Skeletal muscle tissue (tissue), 4 donors: ENCODE measurements around the gene RPL41. TPM values are rescaled to one million over a fixed set of nuclear protein-coding genes. Genes with fewer than 3 reads are reported as not detected.

Experiments used
- H3K27ac ChIP-seq: one replicate; pipeline ENCODE4 v1.7.0; 2013; ENCODE audit warnings: mild to moderate bottlenecking, low read depth, low read length, inconsistent platforms
- H3K27me3 ChIP-seq, 3 donors: one replicate each; pipeline ENCODE4 v1.7.0; 2013; ENCODE audit warnings: low read length in 3 of 3; ENCODE audit not compliant: control insufficient read depth in 3 of 3, insufficient read depth in 3 of 3
- H3K36me3 ChIP-seq, 3 donors: one replicate each; pipeline ENCODE4 v1.7.0; 2013; ENCODE audit warnings: low read length in 3 of 3; ENCODE audit not compliant: control insufficient read depth in 3 of 3, insufficient read depth in 3 of 3
- H3K4me1 ChIP-seq, 3 donors: one replicate each; pipeline ENCODE4 v1.7.0; 2013; ENCODE audit warnings: low read length in 3 of 3, mild to moderate bottlenecking in 3 of 3; ENCODE audit not compliant: control insufficient read depth in 3 of 3, insufficient read depth in 3 of 3
- H3K4me3 ChIP-seq, 3 donors: one replicate each; pipeline ENCODE4 v1.7.0; 2013; ENCODE audit warnings: low read length in 3 of 3
- H3K9ac ChIP-seq, 3 donors: one replicate each; pipeline ENCODE4 v1.7.0; 2013; ENCODE audit warnings: low read length in 3 of 3, mild to moderate bottlenecking in 3 of 3, moderate library complexity in 2 of 3, low read depth in 1 of 3
- H3K9me3 ChIP-seq, 3 donors: one replicate each; pipeline ENCODE4 v1.7.0; 2013; ENCODE audit warnings: low read length in 3 of 3; ENCODE audit not compliant: control insufficient read depth in 3 of 3
- total RNA-seq: library from RNA; depleted of rRNA; stranded (reverse); fragments of >200 nt; gene quantifications from one replicate; pipeline ENCODE4 v1.2.3, GENCODE V29; 2014
- donor health status: Osteomylitis.

RPL41 gene
- total RNA-seq, 1 donor from 2014 or later = 4,392 TPM

DNA sequence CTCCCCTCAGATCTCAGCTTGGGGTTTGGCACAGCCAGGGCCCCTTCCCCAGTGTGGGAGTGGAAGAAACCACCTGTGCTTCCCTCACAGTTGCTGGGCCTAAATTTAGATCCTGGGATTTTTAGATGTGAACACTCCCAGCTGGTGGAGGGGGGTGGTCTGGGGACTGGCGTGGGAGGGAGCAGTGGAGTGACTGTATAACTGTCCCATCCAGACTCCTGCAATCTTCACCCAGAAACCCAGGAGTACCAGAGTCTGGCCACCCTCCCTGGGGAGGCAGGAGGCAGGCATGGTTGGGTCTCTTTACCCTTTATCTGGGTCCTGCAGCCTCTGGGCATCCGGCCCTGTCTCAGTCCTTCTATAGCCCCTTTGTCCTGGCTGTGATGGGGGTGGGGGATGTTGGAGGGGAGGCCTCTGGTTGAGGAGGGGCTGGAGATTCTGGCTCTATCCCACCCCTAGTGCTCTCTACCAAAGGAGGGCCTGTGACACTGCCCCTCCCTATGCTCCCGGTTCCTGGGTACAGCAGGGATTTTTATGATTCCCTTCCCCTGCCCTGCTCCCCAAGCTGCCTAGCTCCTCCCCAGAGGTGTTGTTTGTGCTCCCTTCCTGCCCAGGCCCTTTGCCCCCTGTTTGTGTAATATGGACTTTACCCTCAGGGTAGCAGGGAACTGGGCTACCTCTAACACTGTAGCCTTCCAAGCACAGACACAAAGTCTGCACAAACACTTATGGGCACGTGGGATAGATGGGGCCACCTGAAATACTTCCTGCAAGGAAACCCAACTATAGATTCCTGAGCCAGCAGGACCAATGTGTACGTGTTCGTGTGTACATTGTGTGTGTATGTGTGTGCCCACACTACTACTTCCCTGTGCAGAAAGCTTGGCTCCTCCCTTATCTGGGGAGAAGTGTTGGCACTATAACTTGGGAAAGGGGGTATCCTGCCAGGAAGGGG is 34.8 kb upstream of the RPL41 start:
- no peaks in the 10 kb centered on the region for H3K36me3 ChIP-seq
- H3K4me3 ChIP-seq = peak overlapping the region in 1 of 3 donors; percentile 36
- H3K9ac ChIP-seq = peak overlapping the region in 1 of 3 donors; percentile 32
- H3K9me3 ChIP-seq = no peaks in the 10 kb centered on the region
- peaks cover 12 to 16% (median 15%) of the 10 kb centered on the region in 3 donors for H3K4me1 ChIP-seq
- H3K27ac ChIP-seq = peak overlapping the region; percentile 74
- peaks cover 11 to 17% (median 14%) of the 10 kb centered on the region in 3 donors for H3K27me3 ChIP-seq

DNA sequence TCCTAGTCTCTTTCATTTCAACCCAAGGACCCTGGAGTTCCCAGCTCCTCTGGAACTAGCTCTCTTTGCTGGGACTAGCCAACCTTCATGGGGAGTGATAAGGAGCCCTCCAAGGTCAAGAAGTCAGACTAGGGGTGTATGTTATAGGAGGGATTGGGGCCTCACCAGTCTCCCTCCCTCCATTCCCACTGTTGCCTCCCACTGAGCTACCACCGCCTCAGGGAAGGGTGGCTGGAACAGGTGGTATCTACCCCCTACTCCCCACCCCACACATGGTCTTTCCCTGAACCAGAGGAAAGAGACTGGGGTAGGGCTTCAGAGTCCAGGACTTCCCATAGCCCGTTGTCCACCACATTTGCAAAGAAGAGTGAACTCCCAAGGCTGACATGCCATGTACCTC is 34.1 kb upstream of the RPL41 start:
- Histone ChIP-seq H3K4me1 (peaks cover 12 to 18% (median 15%) of the 10 kb centered on the region in 3 donors), H3K27ac (no peak overlapping the region), H3K9ac (no peak overlapping the region), H3K27me3 (peaks cover 11 to 14% (median 14%) of the 10 kb centered on the region in 3 donors), H3K4me3 (no peak overlapping the region), H3K9me3 (no peaks in the 10 kb centered on the region), H3K36me3 (no peaks in the 10 kb centered on the region)

DNA sequence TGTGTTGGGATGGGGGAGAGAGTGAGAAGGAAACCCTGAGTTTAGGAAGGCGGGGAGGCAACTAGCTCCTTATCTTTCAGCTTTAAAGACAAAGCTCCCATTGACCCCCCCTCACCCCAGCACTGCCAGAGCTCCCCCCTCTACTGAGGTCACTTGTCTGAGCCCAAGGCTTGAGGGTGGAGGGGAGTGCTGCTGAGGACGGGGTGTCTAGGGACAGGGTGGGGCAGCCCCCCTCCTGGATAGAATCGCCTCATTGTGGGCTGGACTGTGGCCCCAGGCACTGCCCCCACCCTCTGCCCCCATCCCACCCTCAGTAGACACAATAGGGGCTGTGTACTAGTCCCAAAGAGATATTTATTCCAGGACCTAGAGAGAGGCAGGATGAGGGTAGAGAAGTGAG is 33.5 kb upstream of the RPL41 start:
- H3K9ac ChIP-seq = no peak overlapping the region
- H3K4me1 ChIP-seq = peaks cover 12 to 19% (median 15%) of the 10 kb centered on the region in 3 donors
- H3K4me3 ChIP-seq = no peak overlapping the region
- H3K27ac ChIP-seq = no peak overlapping the region
- no peaks in the 10 kb centered on the region for H3K9me3 ChIP-seq
- H3K27me3 ChIP-seq = peaks cover 11 to 14% (median 14%) of the 10 kb centered on the region in 3 donors
- H3K36me3 ChIP-seq = no peaks in the 10 kb centered on the region

DNA sequence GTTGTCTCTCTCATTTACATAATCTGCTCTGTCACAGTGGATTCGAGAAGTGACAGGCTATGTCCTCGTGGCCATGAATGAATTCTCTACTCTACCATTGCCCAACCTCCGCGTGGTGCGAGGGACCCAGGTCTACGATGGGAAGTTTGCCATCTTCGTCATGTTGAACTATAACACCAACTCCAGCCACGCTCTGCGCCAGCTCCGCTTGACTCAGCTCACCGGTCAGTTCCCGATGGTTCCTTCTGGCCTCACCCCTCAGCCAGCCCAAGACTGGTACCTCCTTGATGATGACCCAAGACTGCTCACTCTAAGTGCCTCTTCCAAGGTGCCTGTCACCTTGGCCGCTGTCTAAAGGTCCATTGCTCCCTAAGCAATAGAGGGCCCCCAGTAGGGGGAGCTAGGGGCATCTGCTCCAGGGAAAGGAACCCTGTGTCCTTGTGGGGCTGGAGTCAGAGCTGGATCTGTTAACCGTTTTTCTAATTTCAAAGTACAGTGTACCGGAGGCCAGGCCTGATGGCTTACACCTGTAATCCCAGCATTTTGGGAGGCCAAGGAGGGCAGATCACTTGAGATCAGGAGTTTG is 31.4 kb upstream of the RPL41 start:
- H3K36me3 ChIP-seq = no peaks in the 10 kb centered on the region
- no peak overlapping the region for H3K4me3 ChIP-seq
- H3K27ac ChIP-seq = no peak overlapping the region
- no peaks in the 10 kb centered on the region for H3K9me3 ChIP-seq
- H3K27me3 ChIP-seq = peaks cover 10 to 11% (median 10%) of the 10 kb centered on the region in 3 donors
- no peak overlapping the region for H3K9ac ChIP-seq
- peaks cover 2 to 6% (median 5%) of the 10 kb centered on the region in 3 donors for H3K4me1 ChIP-seq

DNA sequence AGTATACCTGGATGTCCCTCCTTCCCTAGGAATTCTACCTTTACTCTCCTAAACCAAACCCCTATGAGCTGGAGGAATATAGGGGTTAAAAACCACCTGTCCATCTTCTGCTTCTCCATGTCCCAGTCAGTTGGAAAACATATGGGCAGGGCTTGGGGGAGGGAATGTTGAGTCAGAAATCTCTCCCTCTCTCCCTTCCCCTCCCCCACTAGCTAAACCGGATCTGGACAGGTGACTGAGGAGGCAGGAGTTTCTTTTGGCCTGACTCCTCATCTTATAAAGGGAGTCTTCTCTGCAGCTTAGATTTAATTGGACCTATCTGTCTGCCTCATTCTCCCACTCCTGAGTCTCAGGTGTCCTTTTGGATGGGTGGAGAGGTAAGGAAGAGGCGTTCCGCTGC is 30.3 kb upstream of the RPL41 start:
- H3K4me3 ChIP-seq = no peak overlapping the region
- H3K9me3 ChIP-seq = no peaks in the 10 kb centered on the region
- peaks cover 1 to 4% (median 3%) of the 10 kb centered on the region in 3 donors for H3K27me3 ChIP-seq
- no peak overlapping the region for H3K27ac ChIP-seq
- no peaks in the 10 kb centered on the region for H3K36me3 ChIP-seq
- H3K4me1 ChIP-seq = peaks cover 0 to 3% (median 0%) of the 10 kb centered on the region in 3 donors
- no peak overlapping the region for H3K9ac ChIP-seq

DNA sequence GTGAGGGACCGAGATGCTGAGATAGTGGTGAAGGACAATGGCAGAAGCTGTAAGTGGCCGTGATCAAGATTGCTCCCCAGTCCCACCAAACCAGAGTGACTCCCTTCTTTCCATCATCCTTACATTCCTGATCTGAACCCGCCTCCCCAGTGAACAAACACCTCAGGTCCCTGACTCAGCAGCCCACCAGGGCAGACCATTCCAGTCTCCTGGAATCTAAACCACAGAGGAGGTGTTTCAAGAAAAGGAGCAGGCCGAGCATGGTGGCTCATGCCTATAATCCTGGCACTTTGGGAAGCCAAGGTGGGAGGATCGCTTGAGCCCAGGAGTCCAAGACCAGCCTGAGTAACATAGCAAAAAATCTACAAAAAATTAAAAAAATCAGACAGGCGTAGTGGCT is 29.8 kb upstream of the RPL41 start:
- H3K9me3 ChIP-seq = no peaks in the 10 kb centered on the region
- no peak overlapping the region for H3K9ac ChIP-seq
- no peak overlapping the region for H3K4me3 ChIP-seq
- peaks cover 0 to 2% (median 0%) of the 10 kb centered on the region in 3 donors for H3K27me3 ChIP-seq
- no peaks in the 10 kb centered on the region for H3K36me3 ChIP-seq
- peaks cover 0 to 3% (median 0%) of the 10 kb centered on the region in 3 donors for H3K4me1 ChIP-seq
- H3K27ac ChIP-seq = no peak overlapping the region

DNA sequence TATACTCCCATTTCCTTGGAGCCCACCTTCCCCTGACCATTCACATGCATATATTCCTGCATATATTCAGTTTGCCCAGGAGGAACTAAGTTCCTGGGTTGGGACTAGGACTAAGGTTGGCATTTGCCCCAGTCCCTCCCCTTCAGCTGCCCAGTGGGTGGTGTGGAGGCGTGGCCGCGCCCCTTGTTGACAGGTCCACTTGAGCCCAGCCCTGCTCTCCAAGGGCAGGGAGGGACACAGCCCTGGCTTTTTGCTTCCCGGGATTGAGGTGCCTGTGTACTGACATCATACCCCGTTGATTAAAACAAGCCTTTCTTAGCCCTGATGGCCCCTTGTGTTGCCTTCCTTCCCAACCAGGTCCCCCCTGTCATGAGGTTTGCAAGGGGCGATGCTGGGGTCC is 29.2 kb upstream of the RPL41 start:
- Histone ChIP-seq H3K4me3 (no peak overlapping the region), H3K9me3 (no peaks in the 10 kb centered on the region), H3K27ac (no peak overlapping the region), H3K9ac (no peak overlapping the region), H3K4me1 (peaks cover 0 to 3% (median 0%) of the 10 kb centered on the region in 3 donors), H3K27me3 (no peaks in the 10 kb centered on the region), H3K36me3 (no peaks in the 10 kb centered on the region)

DNA sequence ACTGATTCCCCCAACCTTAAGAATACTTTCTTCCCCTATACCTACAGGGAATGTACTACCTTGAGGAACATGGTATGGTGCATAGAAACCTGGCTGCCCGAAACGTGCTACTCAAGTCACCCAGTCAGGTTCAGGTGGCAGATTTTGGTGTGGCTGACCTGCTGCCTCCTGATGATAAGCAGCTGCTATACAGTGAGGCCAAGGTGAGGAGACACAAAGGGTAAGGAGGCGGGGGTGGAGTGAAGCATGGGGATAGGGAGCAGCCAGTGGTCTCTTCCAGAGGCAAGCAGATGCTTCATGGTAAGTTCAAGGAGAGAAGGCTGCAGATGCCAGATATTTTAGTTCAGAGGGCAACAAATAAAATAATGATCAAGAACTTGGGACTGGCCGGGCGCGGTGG is 18.7 kb upstream of the RPL41 start:
- H3K9ac ChIP-seq = no peak overlapping the region
- no peaks in the 10 kb centered on the region for H3K9me3 ChIP-seq
- H3K27me3 ChIP-seq = peaks cover 0 to 3% (median 0%) of the 10 kb centered on the region in 3 donors
- peaks cover 0 to under 1% (median 0%) of the 10 kb centered on the region in 3 donors for H3K4me1 ChIP-seq
- peaks cover 0 to 3% (median 0%) of the 10 kb centered on the region in 3 donors for H3K36me3 ChIP-seq
- H3K4me3 ChIP-seq = no peak overlapping the region
- no peak overlapping the region for H3K27ac ChIP-seq

DNA sequence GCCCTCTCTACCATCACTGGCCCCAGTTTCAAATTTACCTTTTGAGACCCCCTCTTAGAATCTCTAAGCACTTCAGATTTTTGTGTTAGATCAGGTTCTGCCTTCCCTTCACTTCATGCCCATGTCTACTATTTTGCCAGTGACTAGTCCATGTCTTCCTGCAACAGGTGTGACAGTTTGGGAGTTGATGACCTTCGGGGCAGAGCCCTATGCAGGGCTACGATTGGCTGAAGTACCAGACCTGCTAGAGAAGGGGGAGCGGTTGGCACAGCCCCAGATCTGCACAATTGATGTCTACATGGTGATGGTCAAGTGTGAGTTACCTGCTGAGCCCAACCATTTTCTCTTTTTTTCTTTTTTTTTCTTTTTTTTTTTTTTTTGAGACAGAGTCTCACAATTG is 17.8 kb upstream of the RPL41 start:
- H3K9ac ChIP-seq = no peak overlapping the region
- no peak overlapping the region for H3K4me3 ChIP-seq
- peaks cover 0 to 3% (median 0%) of the 10 kb centered on the region in 3 donors for H3K27me3 ChIP-seq
- H3K9me3 ChIP-seq = no peaks in the 10 kb centered on the region
- H3K27ac ChIP-seq = no peak overlapping the region
- peaks cover 5 to 9% (median 8%) of the 10 kb centered on the region in 3 donors for H3K4me1 ChIP-seq
- peaks cover 0 to 3% (median 0%) of the 10 kb centered on the region in 3 donors for H3K36me3 ChIP-seq

DNA sequence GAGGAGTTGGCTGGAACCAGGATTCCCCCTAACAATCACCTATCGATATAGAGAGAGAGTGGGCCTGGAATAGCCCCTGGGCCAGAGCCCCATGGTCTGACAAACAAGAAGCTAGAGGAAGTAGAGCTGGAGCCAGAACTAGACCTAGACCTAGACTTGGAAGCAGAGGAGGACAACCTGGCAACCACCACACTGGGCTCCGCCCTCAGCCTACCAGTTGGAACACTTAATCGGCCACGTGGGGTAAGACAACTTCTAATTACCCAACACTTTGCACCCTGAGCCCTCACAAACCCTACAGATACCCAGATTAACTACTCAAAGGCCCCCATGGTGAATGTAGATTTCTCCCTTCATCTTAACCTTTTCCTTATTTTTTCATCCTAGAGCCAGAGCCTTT is 16.6 kb upstream of the RPL41 start:
- Histone ChIP-seq H3K36me3 (peaks cover 0 to 3% (median 0%) of the 10 kb centered on the region in 3 donors), H3K4me3 (no peak overlapping the region)

More for the DNA sequence above, 16.6 kb upstream of the RPL41 start:
- peaks cover 8 to 15% (median 9%) of the 10 kb centered on the region in 3 donors for H3K4me1 ChIP-seq
- no peak overlapping the region for H3K9ac ChIP-seq
- H3K9me3 ChIP-seq = no peaks in the 10 kb centered on the region
- no peak overlapping the region for H3K27ac ChIP-seq
- peaks cover 0 to 3% (median 0%) of the 10 kb centered on the region in 3 donors for H3K27me3 ChIP-seq
